ENCODE measurements around the gene GIGYF2.

Gene GIGYF2

GRCh38 chr2:232741972-232742371, 44.8 kb downstream of the GIGYF2 start:
- H3K4me3 ChIP-seq: no peak overlapping the region
- no peaks in the 10 kb centered on the region for H3K4me1 ChIP-seq
- H3K36me3 ChIP-seq: peaks cover 3 to 11% (median 4%) of the 10 kb centered on the region in 3 donors
- no peak overlapping the region for H3K27ac ChIP-seq
- H3K27me3 ChIP-seq: no peaks in the 10 kb centered on the region
- no peaks in the 10 kb centered on the region for H3K9me3 ChIP-seq
- TF ChIP-seq, protein P1, sequence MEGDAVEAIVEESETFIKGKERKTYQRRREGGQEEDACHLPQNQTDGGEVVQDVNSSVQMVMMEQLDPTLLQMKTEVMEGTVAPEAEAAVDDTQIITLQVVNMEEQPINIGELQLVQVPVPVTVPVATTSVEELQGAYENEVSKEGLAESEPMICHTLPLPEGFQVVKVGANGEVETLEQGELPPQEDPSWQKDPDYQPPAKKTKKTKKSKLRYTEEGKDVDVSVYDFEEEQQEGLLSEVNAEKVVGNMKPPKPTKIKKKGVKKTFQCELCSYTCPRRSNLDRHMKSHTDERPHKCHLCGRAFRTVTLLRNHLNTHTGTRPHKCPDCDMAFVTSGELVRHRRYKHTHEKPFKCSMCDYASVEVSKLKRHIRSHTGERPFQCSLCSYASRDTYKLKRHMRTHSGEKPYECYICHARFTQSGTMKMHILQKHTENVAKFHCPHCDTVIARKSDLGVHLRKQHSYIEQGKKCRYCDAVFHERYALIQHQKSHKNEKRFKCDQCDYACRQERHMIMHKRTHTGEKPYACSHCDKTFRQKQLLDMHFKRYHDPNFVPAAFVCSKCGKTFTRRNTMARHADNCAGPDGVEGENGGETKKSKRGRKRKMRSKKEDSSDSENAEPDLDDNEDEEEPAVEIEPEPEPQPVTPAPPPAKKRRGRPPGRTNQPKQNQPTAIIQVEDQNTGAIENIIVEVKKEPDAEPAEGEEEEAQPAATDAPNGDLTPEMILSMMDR (IDR thresholded peaks at IDR 0.05): no peak
- intact Hi-C loops (cut with DNase I; ENCODE audit: low total_unique reads): no loop called here
- DNase-seq: no peak

DNA sequence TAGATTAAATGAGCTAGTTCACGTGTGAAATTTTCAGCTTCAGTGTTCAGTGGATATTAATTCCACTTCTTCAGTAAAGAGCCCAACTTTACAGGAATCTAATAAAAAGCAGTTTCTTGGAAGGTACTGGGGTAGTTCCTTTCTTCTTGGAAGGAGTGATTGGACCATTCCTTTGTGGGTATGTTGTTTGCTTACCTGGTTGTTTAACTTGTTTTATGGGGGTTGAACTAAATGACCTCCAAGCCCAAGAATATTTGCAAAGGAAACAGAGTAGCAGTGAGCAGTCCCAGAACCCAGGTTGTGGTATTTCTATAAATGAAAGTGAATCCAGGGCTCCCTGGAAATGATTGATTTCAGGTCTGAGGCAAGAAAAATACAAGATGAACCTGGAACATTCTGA, 47.8 kb downstream of the GIGYF2 start:
- peaks cover 24 to 33% (median 26%) of the 10 kb centered on the region in 3 donors for H3K36me3 ChIP-seq
- no peaks in the 10 kb centered on the region for H3K9me3 ChIP-seq
- no peaks in the 10 kb centered on the region for H3K27me3 ChIP-seq
- no peaks in the 10 kb centered on the region for H3K4me1 ChIP-seq
- no peak overlapping the region for H3K4me3 ChIP-seq
- no peak for DNase-seq
- TF ChIP-seq, protein P1 (IDR thresholded peaks at IDR 0.05): no peak
- H3K27ac ChIP-seq: no peak overlapping the region
- intact Hi-C loops (cut with DNase I; ENCODE audit: low total_unique reads): no loop called here

- intact Hi-C loops (cut with DNase I; ENCODE audit: low total_unique reads): no loop called here
- TF ChIP-seq, protein P1 (IDR thresholded peaks at IDR 0.05): no peak
- H3K4me1 ChIP-seq: no peaks in the 10 kb centered on the region
- no peak overlapping the region for H3K27ac ChIP-seq
- no peaks in the 10 kb centered on the region for H3K27me3 ChIP-seq
- H3K4me3 ChIP-seq: no peak overlapping the region
- H3K36me3 ChIP-seq: peaks cover 37 to 63% (median 43%) of the 10 kb centered on the region in 3 donors
- no peak for DNase-seq
- H3K9me3 ChIP-seq: no peaks in the 10 kb centered on the region
These were observed 50.9 kb downstream of the GIGYF2 start for GRCh38 chr2:232748038-232748437.

DNA sequence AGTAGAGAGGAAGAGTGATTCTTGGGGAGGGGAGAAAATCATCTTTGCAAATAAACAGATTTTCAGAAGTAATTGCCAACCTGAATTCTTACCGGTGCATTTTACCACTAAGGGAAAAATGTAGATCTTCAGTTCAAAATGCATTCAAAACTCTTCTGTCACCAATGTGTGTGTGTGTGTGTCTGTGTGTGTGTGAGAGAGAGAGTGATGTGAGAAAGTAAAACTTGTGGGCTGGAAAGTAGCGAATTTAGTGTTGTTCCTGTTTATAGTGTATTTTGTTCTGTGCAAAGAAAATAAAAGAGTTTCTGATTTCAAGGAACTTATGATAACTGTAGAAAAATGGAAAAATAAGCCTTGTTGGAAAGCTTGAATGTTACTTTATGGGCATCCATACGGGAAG, 52.2 kb downstream of the GIGYF2 start:
- no peaks in the 10 kb centered on the region for H3K9me3 ChIP-seq
- TF ChIP-seq, protein P1 (IDR thresholded peaks at IDR 0.05): no peak
- peaks cover 44 to 73% (median 50%) of the 10 kb centered on the region in 3 donors for H3K36me3 ChIP-seq
- intact Hi-C loops (cut with DNase I; ENCODE audit: low total_unique reads): no loop called here
- H3K27me3 ChIP-seq: no peaks in the 10 kb centered on the region
- H3K27ac ChIP-seq: no peak overlapping the region
- H3K4me1 ChIP-seq: no peaks in the 10 kb centered on the region
- DNase-seq: no peak
- H3K4me3 ChIP-seq: no peak overlapping the region

- H3K27ac ChIP-seq: no peak overlapping the region
- intact Hi-C loops (cut with DNase I; ENCODE audit: low total_unique reads): no loop called here
- no peaks in the 10 kb centered on the region for H3K4me1 ChIP-seq
- no peak overlapping the region for H3K4me3 ChIP-seq
- no peak for DNase-seq
- no peaks in the 10 kb centered on the region for H3K27me3 ChIP-seq
- no peaks in the 10 kb centered on the region for H3K9me3 ChIP-seq
- peaks cover 44 to 73% (median 53%) of the 10 kb centered on the region in 3 donors for H3K36me3 ChIP-seq
- TF ChIP-seq, protein P1 (IDR thresholded peaks at IDR 0.05): no peak
These were observed 53.1 kb downstream of the GIGYF2 start for GRCh38 chr2:232750135-232750671.

DNA sequence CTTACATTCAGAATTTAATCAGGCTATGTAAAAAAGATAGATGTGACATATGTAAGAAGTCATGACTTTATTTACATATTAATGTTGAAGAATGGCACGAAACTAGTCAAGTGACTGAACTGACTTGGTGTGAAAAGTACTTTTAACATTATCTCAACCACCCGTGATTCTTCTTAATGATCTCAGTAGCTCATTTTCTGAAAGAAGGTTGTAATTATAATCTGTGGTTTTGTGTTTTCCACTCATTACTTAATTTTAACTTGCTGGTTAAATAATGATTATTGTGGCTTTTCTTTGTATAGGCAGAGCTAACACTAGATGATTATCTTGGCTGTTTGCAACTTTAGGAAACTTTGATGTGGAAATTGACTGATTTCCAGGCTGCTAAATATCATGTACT, 60.8 kb downstream of the GIGYF2 start:
- no peaks in the 10 kb centered on the region for H3K9me3 ChIP-seq
- H3K27ac ChIP-seq: no peak overlapping the region
- no peaks in the 10 kb centered on the region for H3K4me1 ChIP-seq
- H3K27me3 ChIP-seq: no peaks in the 10 kb centered on the region
- DNase-seq: no peak
- H3K4me3 ChIP-seq: no peak overlapping the region
- TF ChIP-seq, protein P1 (IDR thresholded peaks at IDR 0.05): no peak
- H3K36me3 ChIP-seq: peaks cover 44 to 81% (median 46%) of the 10 kb centered on the region in 3 donors
- intact Hi-C loops (cut with DNase I; ENCODE audit: low total_unique reads): no loop called here
